Measurements from ENCODE around the gene NLRP6. TPM values are rescaled to one million over a fixed set of nuclear protein-coding genes. Genes with fewer than 3 reads are reported as not detected.
"Not testable (repeated sequence)": the region's sequence is repeated elsewhere in the genome, so short reads cannot be mapped to it uniquely, and the experiment has no call there.

NLRP6 gene
- total RNA-seq, 4 donors from 2014 or later: 1.8 to 2.1 TPM; not detected in 2

- 58% methylated on average over 4 of the region's 8 CpGs; no CpG with 5 or more reads in 1 of the 2 donors for WGBS, 2 donors (ENCODE audit: low coverage in 1 of 2)
- Histone ChIP-seq H3K9me3 (no peaks in the 10 kb centered on the region), H3K4me3 (peak overlapping the region in 3 of 4 donors; percentile 39 to 49 (median 45)), H3K27ac (peak overlapping the region; percentile 88 to 90 (median 89)), H3K36me3 (no peaks in the 10 kb centered on the region), H3K27me3 (peaks cover 12% of the 10 kb centered on the region), H3K4me1 (peaks cover 20 to 57% (median 45%) of the 10 kb centered on the region in 4 donors)
- in situ Hi-C loops (cut with MboI; ENCODE audit: low pct_ligation_motif_present in 1 of 4, low pct_unique_long_range_greater_than_20kb in 1 of 4, low sequenced_read_pairs in 3 of 4): no loop called here
- intact Hi-C loops (cut with DNase I; ENCODE audit: low total_unique reads): no loop called here
- TF ChIP-seq CTCF (IDR thresholded peaks at IDR 0.05): no peak
- no peak for TF ChIP-seq POLR2AphosphoS5 (IDR thresholded peaks at IDR 0.05)
- no peak for TF ChIP-seq EP300 (IDR thresholded peaks at IDR 0.05; ENCODE audit: low read depth)
- no peak for TF ChIP-seq POLR2A (IDR thresholded peaks at IDR 0.05)
- DNase-seq: no peak
Measured at GRCh38 chr11:313304-313786, 35.1 kb downstream of the NLRP6 start.

GRCh38 chr11:313787-314553, 35.8 kb downstream of the NLRP6 start, which contains the start of gene IFITM1:
Gene IFITM1, plus strand, starts transcription at chr11:314040. Its CDS starts 131 bp downstream, at chr11:314171.
- intact Hi-C loops (cut with DNase I; ENCODE audit: low total_unique reads): no loop called here
- TF ChIP-seq POLR2AphosphoS5 (IDR thresholded peaks at IDR 0.05) (peak; percentile 82 to 88 (median 83)), EP300 (IDR thresholded peaks at IDR 0.05; ENCODE audit: low read depth) (no peak), CTCF (IDR thresholded peaks at IDR 0.05) (peak in 1 of 5 experiments; percentile 17), POLR2A (IDR thresholded peaks at IDR 0.05) (peak; percentile 85)
- H3K27me3 ChIP-seq: peaks cover 12% of the 10 kb centered on the region
- H3K27ac ChIP-seq: peak within 1 kb of the TSS; percentile 88 to 90 (median 89)
- DNase-seq: peak; percentile 62
- peak within 1 kb of the TSS; percentile 24 to 49 (median 42) for H3K4me3 ChIP-seq
- in situ Hi-C loops (cut with MboI; ENCODE audit: low pct_ligation_motif_present in 1 of 4, low pct_unique_long_range_greater_than_20kb in 1 of 4, low sequenced_read_pairs in 3 of 4): no loop called here
- 0 to 4% methylated on average over 1 to 18 of the region's 18 CpGs for WGBS, 2 donors (ENCODE audit: low coverage in 1 of 2)
- peaks cover 20 to 57% (median 44%) of the 10 kb centered on the region in 4 donors for H3K4me1 ChIP-seq
- no peaks in the 10 kb centered on the region for H3K36me3 ChIP-seq
- no peaks in the 10 kb centered on the region for H3K9me3 ChIP-seq

DNA sequence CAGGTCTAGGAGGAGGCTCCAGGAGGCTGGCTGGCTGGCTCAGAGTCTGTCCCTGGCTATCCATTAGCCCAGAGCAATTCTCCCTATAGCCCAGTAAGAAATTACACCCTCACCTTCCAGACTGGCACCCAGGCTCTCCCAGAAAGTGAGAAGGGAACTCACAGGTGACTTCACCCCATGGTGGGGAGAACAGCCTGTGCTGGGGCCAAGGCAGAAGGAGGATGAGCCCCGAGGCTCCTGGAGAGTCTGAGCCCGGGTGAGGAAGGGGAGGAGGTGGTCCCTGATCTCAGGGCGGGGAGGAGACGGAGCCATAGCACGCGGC, 36.3 kb downstream of the NLRP6 start:
- intact Hi-C loops (cut with DNase I; ENCODE audit: low total_unique reads); H3K9me3 ChIP-seq; H3K36me3 ChIP-seq; DNase-seq; in situ Hi-C loops (cut with MboI; ENCODE audit: low pct_ligation_motif_present in 1 of 4, low pct_unique_long_range_greater_than_20kb in 1 of 4, low sequenced_read_pairs in 3 of 4): not testable (repeated sequence)
- peaks cover 12% of the 10 kb centered on the region for H3K27me3 ChIP-seq
- H3K4me1 ChIP-seq: peaks cover 18 to 55% (median 39%) of the 10 kb centered on the region in 4 donors
- H3K4me3 ChIP-seq: peak overlapping the region; percentile 24 to 49 (median 42)
- H3K27ac ChIP-seq: peak overlapping the region; percentile 88 to 90 (median 89)
- WGBS, 2 donors (ENCODE audit: low coverage in 1 of 2): 53% methylated on average over 3 of the region's 6 CpGs; no CpG with 5 or more reads in 1 of the 2 donors

DNA sequence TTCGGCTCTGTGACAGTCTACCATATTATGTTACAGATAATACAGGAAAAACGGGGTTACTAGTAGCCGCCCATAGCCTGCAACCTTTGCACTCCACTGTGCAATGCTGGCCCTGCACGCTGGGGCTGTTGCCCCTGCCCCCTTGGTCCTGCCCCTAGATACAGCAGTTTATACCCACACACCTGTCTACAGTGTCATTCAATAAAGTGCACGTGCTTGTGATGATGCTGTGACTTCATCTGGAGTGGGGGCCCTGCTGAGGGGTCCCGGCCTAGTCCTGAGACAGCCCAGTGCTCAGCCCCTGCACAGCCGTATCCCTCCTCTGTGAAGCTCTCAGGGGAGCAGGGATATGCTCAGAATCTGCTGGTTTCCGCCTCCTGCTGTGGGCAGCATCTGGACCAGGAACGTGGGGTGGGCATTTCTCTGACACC, 36.9 kb downstream of the NLRP6 start:
- intact Hi-C loops (cut with DNase I; ENCODE audit: low total_unique reads): no loop called here
- Histone ChIP-seq H3K4me3 (peak overlapping the region; percentile 27 to 49 (median 42)), H3K9me3 (no peaks in the 10 kb centered on the region), H3K36me3 (no peaks in the 10 kb centered on the region), H3K27ac (peak overlapping the region; percentile 88 to 90 (median 89)), H3K27me3 (peaks cover 12% of the 10 kb centered on the region), H3K4me1 (peaks cover 13 to 53% (median 33%) of the 10 kb centered on the region in 4 donors)
- DNase-seq: no peak
- in situ Hi-C loops (cut with MboI; ENCODE audit: low pct_ligation_motif_present in 1 of 4, low pct_unique_long_range_greater_than_20kb in 1 of 4, low sequenced_read_pairs in 3 of 4): no loop called here
- WGBS, 2 donors (ENCODE audit: low coverage in 1 of 2): 44% methylated on average over 9 of the region's 9 CpGs; no CpG with 5 or more reads in 1 of the 2 donors
- TF ChIP-seq CTCF (IDR thresholded peaks at IDR 0.05) (no peak), EP300 (IDR thresholded peaks at IDR 0.05; ENCODE audit: low read depth) (no peak), POLR2AphosphoS5 (IDR thresholded peaks at IDR 0.05) (peak in 1 of 3 donors; percentile 5)

Data from transverse colon (tissue), 4 donors.